ENCODE data around the gene PTPRM.

Gene PTPRM

DNA sequence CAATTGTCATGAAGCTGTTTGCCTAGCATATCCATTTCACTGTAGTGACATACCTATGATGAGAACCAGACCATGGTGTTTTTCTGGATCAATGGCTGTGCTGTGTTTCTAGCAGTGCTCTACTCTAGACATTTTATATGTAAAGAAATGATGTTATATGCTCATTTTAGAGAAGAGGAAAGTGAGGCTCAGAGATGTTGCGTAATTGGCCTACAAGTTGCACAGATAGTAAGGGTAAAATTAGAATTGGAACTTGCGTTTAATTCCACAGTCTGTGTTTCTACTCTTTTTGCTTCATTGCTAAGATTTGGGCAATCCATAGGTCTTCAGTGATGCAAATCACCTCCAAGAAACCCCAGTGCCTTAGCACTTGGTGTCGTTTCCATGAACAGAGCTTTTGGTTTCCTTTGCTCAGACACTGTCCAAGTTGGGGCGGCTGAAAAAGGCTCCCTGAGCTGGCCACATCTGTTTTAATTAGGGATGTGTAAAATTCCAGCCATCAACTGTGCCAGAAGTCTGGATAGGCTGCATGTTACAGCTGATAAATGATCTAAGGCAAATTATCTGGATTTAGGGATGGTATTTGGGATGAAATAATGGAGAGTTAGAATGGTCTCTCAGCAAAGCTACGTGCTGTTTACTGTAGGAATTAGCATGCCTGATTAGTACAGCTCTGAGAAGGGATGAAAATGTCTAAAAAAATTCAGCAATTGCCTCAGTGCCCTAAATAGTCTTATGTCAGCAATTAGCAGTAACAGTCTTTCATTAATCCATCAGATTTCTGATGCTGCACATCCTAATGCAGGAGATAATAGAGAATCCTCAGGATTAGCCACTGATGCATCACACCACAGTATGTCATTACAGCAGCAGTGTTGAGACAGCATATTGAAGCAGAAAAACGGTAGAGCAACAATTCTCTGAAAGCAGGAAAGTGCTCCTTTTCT, 65.3 kb downstream of the PTPRM start:
- no peak for DNase-seq

DNA sequence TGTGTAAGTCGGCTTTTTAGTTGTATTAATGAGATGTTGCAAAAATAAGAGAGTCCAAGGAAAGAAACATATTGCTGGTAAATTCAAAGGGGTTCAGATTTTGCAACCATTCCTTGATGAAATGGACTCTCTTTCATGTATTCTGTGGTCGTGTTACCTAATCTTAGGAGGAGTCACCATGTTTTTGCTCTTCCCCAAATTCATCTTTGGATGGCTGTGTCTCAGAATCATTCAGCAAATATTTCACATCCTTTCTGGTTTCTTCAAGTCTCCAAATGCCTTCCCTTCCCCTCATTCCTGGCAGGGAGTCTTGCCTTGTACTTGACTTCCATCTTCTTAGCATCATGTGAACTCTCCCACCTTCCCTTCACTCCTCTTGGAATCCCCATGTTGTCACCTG, 66.1 kb downstream of the PTPRM start:
- no peak for DNase-seq

- DNase-seq = no peak
Measured at GRCh38 chr18:7635948-7636347, 68.8 kb downstream of the PTPRM start.

GRCh38 chr18:7637269-7637668, 70.2 kb downstream of the PTPRM start:
- no peak for DNase-seq

- DNase-seq = no peak
Measured at GRCh38 chr18:7638321-7638720, 71.2 kb downstream of the PTPRM start.

- no peak for DNase-seq
Measured at GRCh38 chr18:7641813-7642212, 74.7 kb downstream of the PTPRM start.

- DNase-seq = no peak
Measured at GRCh38 chr18:7642331-7642890, 75.3 kb downstream of the PTPRM start.

DNA sequence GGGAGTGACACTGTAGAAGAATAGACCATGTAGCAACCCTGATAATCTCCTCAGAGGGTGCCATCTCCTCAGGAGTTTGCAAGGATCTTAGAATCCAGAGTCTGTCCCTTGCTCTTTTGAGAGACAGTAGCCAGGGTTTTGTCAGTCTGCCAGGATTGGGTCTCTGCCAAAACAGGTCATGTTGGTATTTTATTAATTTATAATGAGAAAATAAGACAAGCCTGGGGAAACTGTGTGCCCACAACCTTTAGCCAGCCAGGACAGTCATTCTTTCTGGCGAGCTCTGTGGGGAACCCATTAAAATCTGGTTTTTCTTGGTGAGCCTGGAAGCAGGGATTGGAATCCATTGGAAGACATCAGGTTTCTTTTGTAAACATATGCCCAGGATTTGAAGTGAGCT, 78.6 kb downstream of the PTPRM start:
- DNase-seq = no peak

- DNase-seq = no peak
Measured at GRCh38 chr18:7646174-7646886, 79.2 kb downstream of the PTPRM start.

- DNase-seq = no peak
Measured at GRCh38 chr18:7647500-7647899, 80.4 kb downstream of the PTPRM start.

DNA sequence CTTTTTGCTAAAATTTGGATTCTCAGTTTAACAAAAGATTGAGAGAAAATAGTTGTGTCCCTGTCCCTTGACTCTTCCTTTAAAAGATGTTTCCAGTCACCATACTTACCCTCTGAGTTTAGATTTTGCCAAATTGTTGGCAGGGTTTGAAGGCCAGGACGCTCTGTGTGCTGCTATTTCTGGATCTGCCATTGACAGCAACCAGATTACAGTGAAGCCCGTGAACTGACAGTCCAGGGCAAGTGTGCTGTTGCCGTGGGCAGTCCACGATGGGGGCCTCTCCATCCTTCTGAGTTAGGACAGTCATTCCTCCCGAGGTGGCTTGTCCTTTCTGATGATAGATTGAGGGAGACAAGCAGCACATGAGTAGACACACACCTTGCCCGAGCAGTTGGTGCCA, 89.9 kb downstream of the PTPRM start:
- DNase-seq = no peak

- no peak for DNase-seq
Measured at GRCh38 chr18:7657937-7658336, 90.8 kb downstream of the PTPRM start.

GRCh38 chr18:7658701-7659100, 91.6 kb downstream of the PTPRM start:
- DNase-seq = no peak

DNA sequence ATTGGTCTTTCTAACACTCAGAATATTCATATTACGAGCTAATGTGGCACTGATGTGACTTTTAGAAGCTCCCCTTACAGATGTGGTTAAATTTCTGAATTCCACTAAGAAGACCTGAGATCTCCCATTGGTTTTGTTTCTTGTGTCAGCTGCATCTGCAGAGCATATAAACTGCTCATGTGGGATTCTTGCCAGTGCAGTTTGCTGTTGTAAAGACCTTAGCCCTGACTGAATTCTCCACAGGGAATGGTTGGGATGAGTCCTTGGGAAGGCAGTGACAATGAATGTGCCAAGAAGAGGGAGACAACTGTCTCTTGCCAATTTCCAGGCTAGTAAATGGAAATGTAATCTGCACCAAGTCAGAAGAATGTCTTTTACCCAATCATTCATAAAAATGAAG, 94.1 kb downstream of the PTPRM start:
- no peak for DNase-seq

- no peak for DNase-seq
Measured at GRCh38 chr18:7662866-7663265, 95.8 kb downstream of the PTPRM start.

DNA sequence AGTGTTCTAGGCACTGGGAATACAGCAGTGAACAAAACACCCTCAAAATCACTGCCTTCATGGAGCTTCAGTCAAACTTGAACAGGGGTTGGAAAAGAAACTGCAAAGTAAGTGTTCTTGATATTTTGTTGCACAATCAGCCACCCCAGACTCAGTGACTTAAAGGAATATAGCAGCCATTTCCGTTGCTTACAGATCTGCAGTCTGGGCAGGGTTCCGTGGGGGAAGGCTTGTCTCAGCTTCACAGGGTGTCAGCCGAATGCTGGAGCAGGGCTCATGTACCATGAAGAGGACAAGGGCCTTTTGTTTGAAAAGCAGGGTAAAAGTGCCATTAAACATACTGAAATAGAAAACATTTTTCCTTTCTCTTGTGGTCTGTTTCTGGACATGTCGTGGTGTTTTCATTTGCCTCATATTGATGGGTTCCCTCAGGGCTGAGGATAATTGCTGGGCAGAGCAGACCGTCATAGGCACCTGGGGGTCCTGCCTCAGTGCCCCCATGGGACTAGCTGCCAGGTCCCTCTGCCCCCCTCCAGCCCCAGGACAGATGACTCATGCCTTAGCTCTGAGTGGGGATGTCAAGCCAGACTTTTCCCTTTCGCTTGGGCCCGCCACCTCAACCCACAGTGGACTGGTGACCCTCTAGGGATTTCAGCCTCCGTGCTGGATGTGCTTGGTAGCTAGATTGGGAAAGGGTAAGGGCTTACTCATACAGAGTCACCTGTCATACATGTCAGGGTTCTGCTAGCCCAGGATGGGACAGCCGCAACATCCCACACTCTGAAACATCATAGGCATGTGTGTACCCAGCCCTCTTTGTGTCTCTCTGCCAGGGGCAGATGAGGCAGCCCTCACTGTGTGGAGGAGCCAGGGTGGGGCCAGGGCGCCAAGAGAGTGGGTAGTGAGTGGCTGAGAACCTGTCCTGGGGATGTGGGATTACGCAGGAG, 96.5 kb downstream of the PTPRM start:
- DNase-seq = no peak

- DNase-seq = no peak
Measured at GRCh38 chr18:7666195-7666776, 99.2 kb downstream of the PTPRM start.

DNA sequence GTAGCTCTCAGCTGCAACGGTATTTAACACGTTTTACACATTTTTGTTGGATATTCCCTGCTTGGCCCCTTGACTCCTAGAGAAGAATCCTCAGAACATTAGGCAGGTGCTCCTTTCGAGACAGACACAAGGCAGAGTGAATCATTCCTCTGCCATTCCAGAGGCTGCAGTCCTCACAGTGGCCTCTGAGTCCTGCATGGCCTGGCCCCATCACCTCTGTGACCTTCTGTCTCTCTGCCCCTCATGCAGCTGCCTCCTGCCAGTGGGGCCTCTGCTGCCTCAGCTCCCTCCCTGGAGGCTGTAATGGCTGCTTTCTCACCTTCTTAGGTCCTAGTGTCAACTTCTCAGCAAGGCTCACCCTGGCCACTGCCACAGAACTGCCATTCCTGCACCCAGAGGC, 101.3 kb downstream of the PTPRM start:
- DNase-seq = no peak

DNA sequence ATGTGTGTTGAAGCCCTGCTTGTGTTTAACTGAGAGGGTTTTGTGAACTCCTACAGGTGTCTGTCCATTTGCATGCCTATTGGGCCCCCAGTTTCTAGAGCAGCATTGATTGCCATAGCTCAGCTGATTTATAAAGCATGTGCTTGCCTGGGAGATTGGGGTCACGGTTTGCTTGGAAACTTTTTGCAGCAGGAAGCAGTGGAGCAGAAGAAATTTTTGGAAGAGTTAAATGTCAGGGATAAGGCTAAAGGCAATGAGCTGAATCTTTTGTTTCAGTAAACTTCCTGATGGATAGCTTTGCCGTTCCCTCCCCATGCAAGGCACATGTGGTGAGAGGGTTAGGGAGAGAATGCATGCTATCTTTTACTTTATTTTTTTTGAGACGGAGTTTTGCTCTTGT, 102.2 kb downstream of the PTPRM start:
- DNase-seq = no peak

DNA sequence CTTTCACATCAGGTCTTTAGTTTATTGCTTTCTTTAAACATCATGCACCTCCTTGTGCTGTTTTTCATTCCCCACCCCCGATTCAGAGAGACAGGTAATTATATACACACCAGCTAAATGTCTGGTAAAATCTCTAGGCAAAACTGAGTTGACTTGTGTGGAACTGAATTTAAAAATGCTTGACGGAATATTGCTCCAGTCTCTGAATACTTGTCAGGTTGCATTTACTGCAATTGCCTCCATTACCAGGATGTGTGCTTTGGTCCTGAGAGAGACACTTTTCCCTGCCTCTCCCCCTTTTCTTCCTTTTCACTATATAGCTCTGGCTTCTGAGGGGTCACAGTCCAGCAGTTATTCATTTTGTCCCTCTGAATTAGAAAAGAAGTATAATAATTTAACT, 104.0 kb downstream of the PTPRM start:
- no peak for DNase-seq

- DNase-seq = no peak
Measured at GRCh38 chr18:7676253-7676873, 109.2 kb downstream of the PTPRM start.

- no peak for DNase-seq
Measured at GRCh38 chr18:7677001-7677400, 109.9 kb downstream of the PTPRM start.
